ENCODE data around the gene IER3.
"Not testable (repeated sequence)": the region's sequence is repeated elsewhere in the genome, so short reads cannot be mapped to it uniquely, and the experiment has no call there.

Gene IER3

GRCh38 chr6:30722280-30723112, 21.9 kb downstream of the IER3 start:
- DNase-seq: peak; percentile 87

DNA sequence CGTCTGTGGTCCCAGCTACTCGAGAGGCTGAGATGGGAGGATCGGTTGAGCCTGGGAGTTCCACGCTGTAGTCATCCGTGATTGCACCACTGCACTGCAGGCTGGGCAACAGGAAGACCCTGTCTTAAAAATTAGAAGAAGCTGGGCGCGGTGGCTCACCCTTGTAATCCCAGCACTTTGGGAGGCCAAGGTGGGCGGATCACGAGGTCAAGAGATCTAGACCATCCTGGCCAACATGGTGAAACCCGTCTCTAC, 22.4 kb downstream of the IER3 start:
- DNase-seq: not testable (repeated sequence)

DNA sequence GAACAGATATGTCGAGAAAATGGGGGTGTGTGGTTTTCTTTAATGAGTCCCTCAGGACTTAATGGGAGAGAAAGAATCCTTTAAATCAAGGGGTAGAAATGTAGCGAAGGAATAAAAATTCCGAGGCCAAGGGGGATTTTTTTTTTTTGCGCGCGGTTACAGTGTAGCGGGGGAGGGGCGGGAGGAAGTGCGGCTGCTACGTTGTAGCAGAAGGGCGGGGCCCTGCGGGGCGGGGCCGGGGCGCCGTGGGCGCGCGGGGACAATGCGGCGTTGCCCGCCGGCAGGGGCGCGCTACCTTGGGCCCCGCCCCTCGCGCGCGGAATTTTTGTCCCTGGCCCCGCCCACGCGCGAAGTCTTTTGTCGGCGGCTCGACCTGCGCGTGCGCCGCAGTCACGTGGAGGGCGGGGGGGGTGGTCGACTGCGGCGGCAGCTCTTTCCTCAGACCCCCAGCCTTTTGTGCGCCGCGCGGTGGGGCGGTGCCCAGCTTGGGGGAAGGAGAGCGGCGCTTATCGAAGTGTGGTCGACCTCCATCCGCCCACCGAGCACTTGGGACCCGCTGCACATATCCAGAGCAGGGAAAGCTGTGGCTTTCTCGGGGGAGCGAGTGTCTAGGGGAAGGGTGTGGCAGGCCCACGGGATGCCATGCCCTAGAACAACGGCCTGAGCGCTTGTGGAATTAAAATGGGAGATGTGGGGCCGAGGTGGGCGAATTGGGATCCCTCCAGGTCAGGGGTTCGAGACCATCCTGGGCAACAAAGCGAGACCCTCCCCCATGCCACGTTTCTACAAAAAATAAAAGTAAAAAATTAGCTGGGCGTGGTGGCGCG, 22.9 kb downstream of the IER3 start:
- peak; percentile 92 for DNase-seq

GRCh38 chr6:30720738-30721197, 23.6 kb downstream of the IER3 start:
- peak; percentile 82 for DNase-seq

DNA sequence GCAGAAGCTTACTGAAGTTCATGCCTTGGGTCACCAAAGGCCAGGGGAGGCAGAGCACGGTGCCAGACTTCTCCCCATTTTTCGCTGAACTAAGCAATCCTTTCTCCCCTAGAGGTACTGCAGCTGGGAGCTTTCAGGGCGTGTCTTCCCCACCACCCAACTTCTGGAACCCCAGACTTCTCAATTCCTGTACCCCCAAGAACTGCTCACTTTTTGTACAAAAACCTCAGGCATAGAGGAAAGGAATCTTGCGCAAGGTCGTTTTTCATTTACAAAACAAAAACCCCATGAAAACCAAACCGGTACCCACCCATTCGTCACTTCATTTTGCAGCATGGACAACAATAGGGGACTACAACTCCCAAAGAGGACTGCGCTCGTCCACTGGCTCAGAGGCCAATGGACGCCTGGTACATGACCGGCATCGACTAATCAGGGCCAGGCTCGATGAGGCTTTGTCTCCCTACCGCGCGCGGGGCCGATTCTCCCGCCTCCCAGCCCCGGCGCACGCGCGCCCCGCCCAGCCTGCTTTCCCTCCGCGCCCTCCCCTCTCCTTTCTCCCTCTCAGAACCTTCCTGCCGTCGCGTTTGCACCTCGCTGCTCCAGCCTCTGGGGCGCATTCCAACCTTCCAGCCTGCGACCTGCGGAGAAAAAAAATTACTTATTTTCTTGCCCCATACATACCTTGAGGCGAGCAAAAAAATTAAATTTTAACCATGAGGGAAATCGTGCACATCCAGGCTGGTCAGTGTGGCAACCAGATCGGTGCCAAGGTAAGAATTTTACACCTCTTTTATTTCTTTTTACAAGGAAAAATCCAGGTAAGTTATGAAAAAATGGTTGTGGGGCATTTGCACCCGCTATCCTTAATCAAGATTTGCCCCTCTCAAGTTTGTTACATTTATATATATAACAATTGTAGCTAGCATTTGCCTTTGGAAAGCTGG, 24.3 kb downstream of the IER3 start, which contains the start of gene TUBB:
TSS of gene TUBB (plus strand) at position 562 of the 947 bp plus-strand sequence. CDS start at position 717, 155 bp downstream.
- peak; percentile 98 for DNase-seq

- DNase-seq: no peak
These were observed 25.0 kb downstream of the IER3 start for GRCh38 chr6:30719356-30719755.

GRCh38 chr6:30717845-30718720, 26.3 kb downstream of the IER3 start:
- DNase-seq: not testable (repeated sequence)

- peak; percentile 100 for DNase-seq
These were observed 27.1 kb downstream of the IER3 start, which contains the start of gene MDC1 for GRCh38 chr6:30717129-30717844. Gene MDC1 (minus strand): TSS chr6:30717281. CDS start chr6:30715175, 2,106 bp downstream.

DNA sequence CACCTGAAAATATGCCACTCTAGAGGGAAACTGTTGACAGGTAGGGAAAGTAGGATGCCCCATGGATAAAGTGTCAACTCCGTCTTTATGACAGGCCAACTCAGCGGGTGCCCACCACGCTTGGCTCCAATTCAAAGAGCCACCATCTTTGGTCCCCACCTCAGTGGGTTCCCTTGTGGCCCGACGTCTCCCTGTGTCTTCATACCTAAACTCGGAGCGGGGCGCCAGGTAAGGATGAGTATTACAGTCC, 27.5 kb downstream of the IER3 start:
- no peak for DNase-seq

DNA sequence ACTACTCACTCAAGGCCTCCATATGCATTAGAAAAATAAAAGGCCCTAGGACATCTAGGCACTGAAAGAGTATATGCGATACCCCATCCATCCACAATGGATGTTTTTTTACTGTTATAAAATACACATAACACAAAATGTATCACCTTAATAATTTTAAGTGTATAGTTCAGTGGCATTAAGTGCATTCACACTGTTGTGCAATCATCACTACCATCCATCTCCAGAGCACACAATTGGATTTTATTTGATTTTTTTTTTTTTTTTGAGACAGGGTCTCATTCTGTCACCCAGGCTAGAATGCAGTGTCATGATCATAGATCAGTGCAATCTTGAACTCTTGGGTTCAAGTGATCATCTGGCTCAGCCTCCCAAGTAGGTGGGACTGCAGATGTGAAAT, 30.1 kb downstream of the IER3 start:
- DNase-seq: no peak

- no peak for DNase-seq
These were observed 31.9 kb downstream of the IER3 start for GRCh38 chr6:30712441-30712945.

DNA sequence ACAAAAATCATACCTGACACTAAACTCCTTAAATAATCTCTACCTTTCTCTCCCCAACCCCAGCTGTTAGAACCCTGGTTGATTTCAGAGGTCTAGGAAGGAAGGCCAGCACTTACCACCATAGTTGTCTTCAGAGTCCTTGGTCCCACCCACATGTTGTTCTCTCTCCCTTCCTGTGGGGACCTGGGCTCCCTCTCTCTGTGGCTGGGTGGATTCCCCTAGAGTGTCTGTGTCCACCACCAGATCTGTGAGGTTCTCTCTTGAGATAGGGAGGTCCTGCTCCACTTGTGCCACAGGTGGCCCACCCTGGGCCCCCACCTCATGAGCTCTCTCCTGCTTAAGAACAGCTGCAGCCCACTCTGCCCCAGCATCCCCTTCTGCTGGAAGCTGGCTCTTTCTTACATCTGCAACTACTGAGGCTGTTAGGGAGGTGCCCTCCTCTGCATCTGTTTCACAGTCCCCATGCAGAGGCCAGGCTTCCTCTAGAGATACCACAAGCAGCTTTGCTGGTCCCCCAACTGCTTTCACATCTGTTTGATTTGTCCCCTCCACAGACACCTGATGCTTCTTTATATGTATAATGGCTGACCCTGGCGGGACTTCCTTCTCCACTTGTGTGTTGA, 32.5 kb downstream of the IER3 start:
- DNase-seq: no peak

DNA sequence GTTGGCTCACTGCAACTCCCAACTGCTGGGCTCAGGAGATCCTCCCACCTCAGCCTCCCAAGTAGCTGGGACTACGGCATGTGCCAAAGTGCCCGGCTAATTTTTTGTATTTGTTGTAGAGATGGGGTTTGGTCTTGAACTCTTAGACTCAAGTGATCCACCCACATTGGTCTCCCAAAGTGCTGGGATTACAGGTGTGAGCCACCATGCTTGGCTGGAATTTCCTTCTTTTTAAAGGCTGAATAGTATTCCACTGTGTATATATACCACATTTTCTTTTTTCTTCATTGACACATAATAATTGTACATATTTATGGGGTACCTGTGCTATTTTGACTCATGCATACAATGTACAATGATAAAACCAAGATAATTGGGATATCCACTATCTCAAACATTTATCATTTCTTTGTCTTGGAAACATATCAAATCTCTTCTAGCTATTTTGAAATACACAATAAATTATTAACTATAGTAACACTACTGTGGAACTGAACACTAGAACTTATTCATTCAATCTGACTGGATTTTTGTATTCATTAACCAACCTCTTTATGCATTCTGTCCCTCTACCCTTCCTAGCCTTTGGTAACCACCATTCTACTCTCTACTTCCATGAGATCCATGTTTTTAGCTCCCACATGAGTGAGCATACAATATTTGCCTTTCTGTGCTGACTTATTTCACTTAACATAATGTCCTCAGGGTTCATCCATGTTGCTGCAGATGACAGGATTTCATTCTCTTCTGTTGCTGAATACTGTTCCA, 35.1 kb downstream of the IER3 start:
- DNase-seq: no peak

GRCh38 chr6:30707281-30707850, 37.0 kb downstream of the IER3 start:
- DNase-seq: no peak

GRCh38 chr6:30705620-30706019, 38.7 kb downstream of the IER3 start:
- no peak for DNase-seq

- DNase-seq: no peak
These were observed 40.5 kb downstream of the IER3 start for GRCh38 chr6:30703821-30704220.

DNA sequence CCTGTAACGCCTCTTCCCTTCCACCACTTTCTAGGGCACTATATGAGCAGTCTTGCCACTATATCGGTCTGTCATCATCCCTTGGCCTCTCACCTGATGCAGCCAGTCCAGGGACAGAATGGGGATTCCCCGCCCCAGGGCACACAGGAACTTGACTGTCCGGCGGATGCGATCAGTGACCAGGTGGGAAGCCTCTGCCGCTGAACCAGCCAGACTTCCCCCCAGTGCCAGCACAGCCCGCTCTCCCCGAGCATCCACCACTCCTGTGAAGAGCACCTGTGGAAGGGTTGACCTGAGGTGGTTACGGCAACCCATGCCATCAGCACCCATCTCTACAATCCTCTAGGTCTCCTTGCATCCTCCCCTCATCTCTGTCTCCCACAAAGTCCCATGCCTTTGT, 41.3 kb downstream of the IER3 start:
- DNase-seq: no peak

DNA sequence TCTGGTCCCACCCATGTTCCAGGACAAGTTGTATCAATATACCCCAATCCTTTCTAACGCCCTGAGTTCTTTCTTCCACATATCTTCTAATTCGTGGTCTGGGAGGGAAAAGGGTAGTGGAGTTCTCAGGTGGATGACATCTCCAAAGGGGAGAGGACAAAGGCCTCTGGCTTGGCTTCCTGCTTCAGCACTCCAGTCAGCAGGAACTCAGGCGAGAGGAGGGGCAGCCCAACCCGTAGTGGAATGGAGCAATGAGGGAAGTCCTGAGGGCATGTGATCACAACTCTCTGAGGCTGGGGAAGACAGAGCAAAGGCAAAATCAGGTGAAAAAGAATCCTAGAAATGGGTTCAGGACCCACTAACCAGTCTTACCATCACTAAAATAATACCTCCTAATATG, 44.0 kb downstream of the IER3 start:
- no peak for DNase-seq

DNA sequence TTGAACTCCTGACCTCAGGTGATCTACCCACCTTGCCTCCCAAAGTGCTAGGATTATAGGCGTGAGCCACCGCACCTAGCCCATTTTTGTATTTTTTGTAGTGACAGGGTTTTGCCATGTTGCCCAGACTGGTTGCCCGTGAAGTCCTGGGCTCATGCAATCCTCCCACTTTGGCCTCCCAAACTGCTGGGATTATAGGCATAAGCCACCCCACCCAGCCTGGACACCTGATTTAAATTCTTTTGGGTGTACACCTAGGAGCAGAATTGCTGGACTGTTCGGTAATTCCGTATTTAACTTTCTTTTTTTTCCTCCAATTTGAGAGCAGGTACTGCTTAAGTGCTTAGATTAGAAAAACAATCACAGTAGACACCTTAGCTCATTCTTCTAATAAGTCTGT, 47.9 kb downstream of the IER3 start:
- DNase-seq: no peak
